CD4-positive, alpha-beta T cell treated with Interleukin-4 for 4 hours (primary cell): ENCODE measurements around the gene PROC.

ENCODE experiments used
- DNase-seq: peaks from one replicate; pipeline ENCODE4 v3.0.0-alpha.2; 2020

Gene PROC

GRCh38 chr2:127463155-127463991 lies 45.1 kb downstream of the PROC start:
- DNase-seq, result no peak

- no peak for DNase-seq
These were observed 46.4 kb downstream of the PROC start for GRCh38 chr2:127464470-127465257.

- DNase-seq, result no peak
These were observed 47.0 kb downstream of the PROC start for GRCh38 chr2:127465258-127465657.

GRCh38 chr2:127469051-127469450 lies 50.8 kb downstream of the PROC start:
- DNase-seq, result no peak

DNA sequence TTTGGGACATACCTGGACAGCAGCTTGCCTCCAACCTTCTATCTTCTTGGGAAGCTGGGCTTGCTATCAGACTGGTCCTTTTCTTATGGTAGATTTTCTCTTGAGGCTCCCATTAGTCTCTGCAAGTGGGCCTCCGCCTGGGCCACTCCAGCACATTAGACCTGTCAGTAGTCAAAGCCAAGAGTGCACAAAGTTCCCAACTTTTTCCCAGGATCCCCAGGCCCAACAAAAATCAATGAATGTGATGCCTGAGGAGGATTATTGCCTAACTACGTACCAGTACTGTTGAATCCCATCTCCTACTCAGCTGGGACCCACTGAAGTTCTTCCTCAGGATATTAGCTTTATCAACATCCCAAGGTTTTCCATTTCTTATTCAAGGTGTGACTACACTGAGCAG lies 51.7 kb downstream of the PROC start:
- no peak for DNase-seq

DNA sequence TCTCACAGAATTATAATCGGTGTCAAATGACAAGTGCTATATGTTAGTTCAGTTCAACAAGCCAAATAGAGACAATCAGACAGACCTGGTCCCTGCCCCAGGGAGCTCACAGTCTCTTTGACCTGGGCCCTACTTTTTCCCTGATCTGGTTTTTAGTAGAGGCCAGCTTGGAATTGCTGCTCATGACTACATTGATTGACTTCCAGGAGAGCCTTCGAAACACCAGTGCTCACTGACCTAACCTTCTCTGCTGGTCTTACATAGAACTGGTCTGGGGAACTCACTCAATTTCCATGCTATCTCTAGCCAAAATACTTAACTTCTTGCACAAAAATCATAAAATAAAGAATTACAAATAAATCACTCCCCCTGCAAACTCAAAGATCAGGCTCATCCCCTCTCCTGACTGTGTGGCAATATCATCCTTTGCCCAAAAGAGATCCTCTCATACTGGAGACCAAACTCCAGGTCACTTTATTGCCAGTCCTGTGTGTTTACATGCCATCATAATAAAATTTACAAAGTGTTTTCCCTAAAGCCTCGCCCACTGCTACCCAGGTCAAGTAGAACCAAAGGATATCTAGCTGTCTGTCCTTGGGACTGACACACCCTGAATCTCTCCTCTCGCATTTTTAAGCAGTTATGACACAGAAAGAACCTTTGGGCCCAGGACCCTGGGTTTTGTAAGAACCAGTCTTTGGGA lies 53.2 kb downstream of the PROC start:
- DNase-seq, result no peak

DNA sequence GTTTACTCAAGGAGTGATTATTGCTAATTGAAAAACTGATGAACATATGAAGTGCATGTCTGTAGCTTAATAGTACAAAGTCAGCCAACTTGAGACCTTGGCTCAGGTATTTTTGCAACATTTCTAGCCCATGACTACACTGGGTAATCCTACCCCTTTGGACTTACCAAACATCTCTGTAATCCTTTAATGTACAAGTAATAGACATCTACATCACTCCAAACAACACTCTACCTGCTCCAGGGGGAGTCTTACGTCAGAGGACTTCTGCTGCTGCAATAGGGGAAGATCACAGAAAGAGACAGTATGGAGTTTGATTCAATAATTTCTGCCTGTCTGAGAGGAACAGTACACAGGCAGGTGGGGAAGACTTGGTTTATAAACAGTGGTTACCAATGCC lies 54.0 kb downstream of the PROC start:
- no peak for DNase-seq

DNA sequence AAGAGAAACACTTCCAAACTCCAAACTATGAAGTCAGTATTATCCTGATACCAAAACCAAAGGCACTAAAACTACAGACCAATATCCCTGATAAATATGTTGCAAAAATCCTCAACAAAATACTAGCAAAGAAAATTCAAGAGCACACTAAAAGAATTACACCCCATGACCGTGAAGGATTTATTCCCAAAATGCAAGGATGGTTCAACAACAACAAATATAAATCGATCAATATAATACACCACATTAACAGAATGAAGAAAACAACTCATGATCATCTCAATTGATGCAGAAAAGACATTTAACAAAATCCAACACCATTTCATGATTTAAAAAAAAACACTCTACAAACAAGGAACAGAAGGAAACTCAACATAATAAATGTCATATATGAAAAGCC lies 57.6 kb downstream of the PROC start:
- no peak for DNase-seq
